AG10803 (cell line): ENCODE measurements around the gene GFOD2.

ENCODE experiments used
- DNase-seq: peaks from one replicate; pipeline ENCODE4 v3.0.0; 2010; ENCODE audit warnings: low read depth
- H3K4me3 ChIP-seq: 2 replicates; pipeline ENCODE4 v1.5.1; 2011; ENCODE audit warnings: mild to moderate bottlenecking, low read length, control low read depth
- TF ChIP-seq, protein P1 (sequence below): conservative IDR thresholded peaks from 2 replicates; pipeline ENCODE4 v1.5.1; 2011; ENCODE audit warnings: mild to moderate bottlenecking, low read length, control low read depth, inconsistent platforms

GFOD2 gene

DNA sequence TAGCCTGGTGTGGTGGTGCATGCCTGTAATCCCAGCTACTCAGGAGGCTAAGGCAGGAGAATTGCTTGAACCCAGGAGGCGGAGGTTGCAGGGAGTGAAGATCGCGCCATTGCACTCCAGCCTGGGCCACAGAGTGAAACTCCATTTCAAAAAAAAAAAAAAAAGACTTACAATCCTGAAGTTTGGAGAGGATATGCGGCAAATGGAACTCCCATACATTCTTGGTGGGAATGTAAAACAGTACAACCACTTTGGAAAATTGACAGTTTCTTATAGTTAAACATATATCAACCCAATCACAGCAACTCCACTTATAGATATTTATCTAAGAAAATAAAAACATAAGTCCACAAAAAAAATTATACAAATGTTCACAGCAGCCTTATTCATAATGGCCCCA, 11.9 kb downstream of the GFOD2 start:
- H3K4me3 ChIP-seq, result no peak overlapping the region
- DNase-seq, result no peak
- TF ChIP-seq, protein P1, sequence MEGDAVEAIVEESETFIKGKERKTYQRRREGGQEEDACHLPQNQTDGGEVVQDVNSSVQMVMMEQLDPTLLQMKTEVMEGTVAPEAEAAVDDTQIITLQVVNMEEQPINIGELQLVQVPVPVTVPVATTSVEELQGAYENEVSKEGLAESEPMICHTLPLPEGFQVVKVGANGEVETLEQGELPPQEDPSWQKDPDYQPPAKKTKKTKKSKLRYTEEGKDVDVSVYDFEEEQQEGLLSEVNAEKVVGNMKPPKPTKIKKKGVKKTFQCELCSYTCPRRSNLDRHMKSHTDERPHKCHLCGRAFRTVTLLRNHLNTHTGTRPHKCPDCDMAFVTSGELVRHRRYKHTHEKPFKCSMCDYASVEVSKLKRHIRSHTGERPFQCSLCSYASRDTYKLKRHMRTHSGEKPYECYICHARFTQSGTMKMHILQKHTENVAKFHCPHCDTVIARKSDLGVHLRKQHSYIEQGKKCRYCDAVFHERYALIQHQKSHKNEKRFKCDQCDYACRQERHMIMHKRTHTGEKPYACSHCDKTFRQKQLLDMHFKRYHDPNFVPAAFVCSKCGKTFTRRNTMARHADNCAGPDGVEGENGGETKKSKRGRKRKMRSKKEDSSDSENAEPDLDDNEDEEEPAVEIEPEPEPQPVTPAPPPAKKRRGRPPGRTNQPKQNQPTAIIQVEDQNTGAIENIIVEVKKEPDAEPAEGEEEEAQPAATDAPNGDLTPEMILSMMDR, result no peak

DNA sequence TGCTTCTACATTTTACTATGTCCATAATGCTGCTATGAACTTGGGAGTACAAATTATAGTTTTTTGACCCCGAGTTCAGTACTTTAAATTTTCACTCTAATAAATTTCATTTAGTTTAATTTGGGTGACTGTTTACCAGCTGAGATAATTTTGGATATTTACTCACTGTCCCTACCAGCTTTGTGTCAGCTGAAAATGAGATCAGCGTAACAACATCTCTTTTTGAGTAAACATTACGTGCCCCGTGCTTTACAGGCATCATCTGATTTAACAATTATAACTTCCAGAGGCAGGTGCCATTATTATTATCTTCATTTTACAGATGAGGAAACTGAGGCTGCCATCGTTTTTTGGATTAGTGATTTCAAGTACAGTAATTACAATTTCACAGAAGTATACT, 15.0 kb downstream of the GFOD2 start:
- TF ChIP-seq, protein P1, result no peak
- no peak overlapping the region for H3K4me3 ChIP-seq
- no peak for DNase-seq

DNA sequence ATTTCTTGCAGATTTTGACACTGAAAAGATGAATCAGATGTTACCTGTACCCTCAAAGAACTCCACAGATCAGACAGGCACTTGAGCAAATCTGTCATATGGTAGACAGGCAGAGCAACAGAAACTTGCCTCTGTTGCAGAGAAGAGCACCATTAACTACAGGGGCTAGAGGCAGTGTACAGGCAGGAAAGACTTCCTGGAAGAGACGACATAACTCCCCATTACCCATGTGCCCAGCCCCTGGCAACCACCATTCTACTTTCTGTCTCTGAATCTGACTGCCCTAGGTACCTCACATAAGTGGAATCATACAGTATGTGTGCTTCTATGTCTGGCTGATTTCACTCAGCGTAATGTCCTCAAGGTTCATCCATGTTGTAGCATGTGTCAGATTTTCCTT, 15.5 kb downstream of the GFOD2 start:
- no peak for DNase-seq
- TF ChIP-seq, protein P1, result no peak
- no peak overlapping the region for H3K4me3 ChIP-seq

DNA sequence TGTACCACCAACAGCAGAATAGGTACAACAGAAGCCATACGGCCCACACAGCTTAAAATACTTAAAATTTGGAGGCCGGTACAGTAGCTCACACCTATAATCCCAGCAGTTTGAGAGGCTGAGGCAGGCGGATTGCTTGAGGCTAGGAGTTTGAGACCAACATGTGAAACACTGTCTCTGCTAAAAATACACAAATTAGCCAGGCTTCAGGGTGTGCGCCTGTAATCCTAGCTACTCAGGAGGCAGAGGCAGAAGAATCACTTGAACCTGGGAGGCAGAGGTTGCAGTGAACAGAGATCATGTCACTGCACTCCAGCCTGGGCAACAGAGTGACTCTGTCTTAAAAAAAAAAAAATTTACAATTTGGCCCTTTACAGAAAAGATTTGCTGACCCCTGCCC, 17.0 kb downstream of the GFOD2 start:
- TF ChIP-seq, protein P1, result no peak
- no peak overlapping the region for H3K4me3 ChIP-seq
- no peak for DNase-seq

DNA sequence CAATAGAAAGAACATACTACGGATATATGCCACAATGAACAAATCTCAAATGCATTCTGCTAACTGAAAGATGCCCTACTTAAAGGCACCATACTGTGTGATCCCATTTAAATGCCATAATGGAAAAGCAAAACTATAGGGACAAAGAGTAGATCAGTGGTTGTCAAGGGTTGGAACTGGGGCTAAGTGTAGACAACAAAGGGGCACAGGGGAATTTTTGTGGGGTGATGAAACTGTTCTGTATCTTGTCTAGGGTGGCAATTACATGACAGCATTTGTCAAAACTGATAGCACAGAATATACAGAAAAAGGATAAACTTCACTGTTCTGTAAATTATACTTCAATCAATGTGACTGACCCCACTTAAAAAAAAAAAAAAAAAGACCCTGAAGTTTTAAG, 17.7 kb downstream of the GFOD2 start:
- DNase-seq, result no peak
- TF ChIP-seq, protein P1, result no peak
- no peak overlapping the region for H3K4me3 ChIP-seq

DNA sequence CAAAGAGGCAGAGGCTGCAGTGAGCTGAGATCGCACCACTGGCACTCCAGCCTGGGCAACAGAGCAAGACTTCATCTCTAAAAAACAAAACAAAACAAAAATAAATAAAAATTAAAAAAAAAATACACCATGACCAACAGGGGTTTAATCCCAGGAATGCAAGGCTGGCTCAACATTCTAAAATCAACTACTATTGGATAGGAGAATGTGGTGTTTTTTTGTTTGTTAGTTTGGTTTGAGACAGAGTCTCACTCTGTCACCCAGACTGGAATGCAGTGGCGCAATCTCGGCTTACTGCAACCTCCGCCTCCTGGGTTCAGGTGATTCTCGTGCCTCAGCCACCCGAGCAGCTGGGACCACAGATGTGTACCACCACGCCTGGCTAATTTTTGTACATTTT, 19.9 kb downstream of the GFOD2 start:
- no peak overlapping the region for H3K4me3 ChIP-seq
- TF ChIP-seq, protein P1, result no peak
- no peak for DNase-seq

DNA sequence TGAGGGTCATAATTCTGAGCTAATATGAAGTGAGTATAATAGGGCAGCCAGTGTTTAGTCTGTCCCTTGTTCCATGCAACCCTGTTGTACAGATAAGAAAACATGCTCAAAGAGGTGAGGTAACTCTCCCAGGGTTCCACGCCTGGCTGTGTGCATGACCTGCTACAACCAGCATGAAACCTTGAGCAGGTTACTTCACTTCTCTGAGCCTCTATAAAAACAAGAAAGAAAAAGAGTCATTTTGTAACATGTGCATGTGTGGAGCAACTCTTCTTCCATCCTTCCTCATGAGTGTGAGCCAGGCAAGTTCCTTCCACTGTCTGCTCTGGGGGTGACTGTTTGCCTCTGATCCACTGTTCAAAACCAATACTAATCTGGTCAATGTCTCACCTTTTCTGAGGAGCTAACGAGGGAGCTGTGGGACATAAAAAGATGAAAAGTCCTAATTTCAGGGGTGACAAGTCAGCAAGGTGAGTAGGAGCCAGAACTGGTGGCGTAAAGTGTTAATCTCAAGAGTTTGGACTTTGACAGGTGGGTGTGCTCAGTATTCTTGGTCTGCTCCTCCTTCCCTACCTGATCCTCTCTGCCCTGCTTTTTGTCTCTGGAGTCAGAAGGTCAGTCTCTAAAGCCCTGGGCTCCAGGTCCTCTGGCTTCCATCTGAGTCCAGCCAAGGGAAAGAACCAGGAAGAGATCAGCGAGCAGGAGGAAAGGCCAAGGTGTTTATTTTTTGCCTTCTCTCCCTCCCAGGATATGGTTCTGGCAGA, 21.5 kb downstream of the GFOD2 start:
- TF ChIP-seq, protein P1, result no peak
- no peak for DNase-seq
- no peak overlapping the region for H3K4me3 ChIP-seq
